ENCODE results near the gene ANXA10.
"Not testable (repeated sequence)": the region's sequence is repeated elsewhere in the genome, so short reads cannot be mapped to it uniquely, and the experiment has no call there.

The ANXA10 gene

DNA sequence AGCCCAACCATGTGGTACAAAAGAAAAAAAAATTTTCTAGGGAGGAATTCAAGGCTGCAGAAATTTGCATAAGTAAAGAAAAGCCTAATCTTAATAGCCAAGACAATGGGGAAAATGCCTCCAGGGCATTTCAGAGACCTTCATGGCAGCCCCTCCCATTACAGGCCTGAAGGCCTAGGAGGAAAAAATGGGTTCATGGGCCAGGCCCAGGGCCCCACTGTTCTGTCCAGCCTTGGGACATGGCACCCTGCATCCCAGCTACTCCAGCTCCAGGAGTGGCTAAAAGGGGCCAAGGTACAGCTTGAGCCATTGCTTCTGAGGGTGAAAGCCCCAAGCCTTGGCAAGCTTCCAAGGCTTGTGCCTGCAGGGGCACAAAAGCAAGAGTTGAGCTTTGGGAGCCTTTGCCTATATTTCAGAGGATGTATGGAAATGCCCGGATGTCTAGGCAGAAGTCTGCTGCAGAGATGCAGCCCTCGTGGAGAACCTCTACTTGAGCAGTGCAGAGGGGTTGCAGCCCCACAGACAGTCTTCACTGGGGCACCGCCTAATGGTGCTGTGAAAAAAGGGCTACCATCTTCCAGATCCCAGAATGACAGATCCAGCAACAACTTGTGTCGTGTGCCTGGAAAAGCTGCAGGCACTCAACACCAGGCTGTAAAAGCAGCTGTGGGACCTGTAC, 111.0 kb downstream of the ANXA10 start:
- no peak for DNase-seq (ENCODE audit: low read depth)
- Histone ChIP-seq H3K36me3 (ENCODE audit: control insufficient read depth, insufficient read depth, low read length, severe bottlenecking) (no peaks in the 10 kb centered on the region), H3K27me3 (replicated peaks; ENCODE audit: control insufficient read depth, insufficient read depth, low read length) (no peaks in the 10 kb centered on the region), H3K9ac (ENCODE audit: low read length) (no peak overlapping the region), H3K4me1 (ENCODE audit: control insufficient read depth, insufficient read depth, low read length) (no peaks in the 10 kb centered on the region), H3K9me3 (ENCODE audit: control insufficient read depth, low read length) (peaks cover 21% of the 10 kb centered on the region), H3K4me3 (ENCODE audit: low read length) (no peak overlapping the region)

DNA sequence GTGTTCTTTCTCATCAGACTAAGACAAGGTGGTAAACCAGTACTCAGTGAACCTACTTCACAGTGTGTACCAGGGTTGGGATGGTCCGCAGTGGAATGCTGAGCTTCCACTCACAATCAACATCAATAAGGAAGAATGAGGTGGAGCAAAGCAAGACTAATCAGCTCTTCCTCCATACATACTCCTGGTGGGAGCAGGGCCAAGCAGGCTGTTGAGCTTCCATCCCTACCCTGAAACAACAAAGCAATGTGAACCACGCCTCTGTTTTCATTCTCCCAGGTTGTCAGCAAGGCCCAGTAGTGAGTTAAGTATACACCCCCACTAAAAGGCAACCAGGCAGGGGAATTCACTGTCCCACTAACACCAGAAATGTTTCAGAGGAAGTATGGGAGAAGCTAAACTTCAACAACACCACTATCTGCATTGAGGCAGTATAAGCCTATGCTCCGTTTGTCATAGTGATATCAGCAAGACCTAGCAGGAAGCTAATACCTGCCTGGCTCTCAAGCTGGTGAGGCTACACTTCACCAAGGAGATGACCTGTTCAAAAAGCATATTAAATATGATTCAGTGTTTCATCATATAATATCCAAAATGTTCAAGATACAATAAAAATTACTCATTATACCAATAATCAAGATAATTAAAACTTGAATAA, 116.7 kb downstream of the ANXA10 start:
- Histone ChIP-seq H3K36me3 (ENCODE audit: control insufficient read depth, insufficient read depth, low read length, severe bottlenecking) (no peaks in the 10 kb centered on the region), H3K9ac (ENCODE audit: low read length) (no peak overlapping the region), H3K9me3 (ENCODE audit: control insufficient read depth, low read length) (peaks cover 4% of the 10 kb centered on the region), H3K4me1 (ENCODE audit: control insufficient read depth, insufficient read depth, low read length) (no peaks in the 10 kb centered on the region), H3K4me3 (ENCODE audit: low read length) (no peak overlapping the region), H3K27me3 (replicated peaks; ENCODE audit: control insufficient read depth, insufficient read depth, low read length) (no peaks in the 10 kb centered on the region)
- DNase-seq (ENCODE audit: low read depth) = no peak

DNA sequence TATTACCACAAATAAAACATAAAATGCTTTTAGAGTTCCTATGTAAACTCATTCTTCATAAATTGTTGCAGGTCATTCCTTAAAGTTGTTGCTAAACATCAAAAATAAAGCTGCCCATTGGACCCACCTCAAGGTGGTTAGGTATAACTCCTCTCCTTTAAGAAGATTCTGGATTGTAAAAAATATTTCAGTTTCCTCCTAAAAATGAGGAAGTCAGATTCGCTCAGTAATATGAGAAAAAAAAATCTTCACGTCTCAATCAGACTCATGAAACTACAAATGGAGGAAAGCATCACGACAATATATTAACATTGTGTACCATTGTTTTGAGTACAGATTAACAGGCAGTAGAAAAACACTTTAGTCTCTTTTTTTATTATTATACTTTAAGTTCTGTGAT, 120.3 kb downstream of the ANXA10 start:
- no peak overlapping the region for H3K9ac ChIP-seq (ENCODE audit: low read length)
- H3K36me3 ChIP-seq (ENCODE audit: control insufficient read depth, insufficient read depth, low read length, severe bottlenecking) = peaks cover 5% of the 10 kb centered on the region
- H3K4me1 ChIP-seq (ENCODE audit: control insufficient read depth, insufficient read depth, low read length) = no peaks in the 10 kb centered on the region
- H3K4me3 ChIP-seq (ENCODE audit: low read length) = no peak overlapping the region
- no peaks in the 10 kb centered on the region for H3K27me3 ChIP-seq (replicated peaks; ENCODE audit: control insufficient read depth, insufficient read depth, low read length)
- no peak for DNase-seq (ENCODE audit: low read depth)
- H3K9me3 ChIP-seq (ENCODE audit: control insufficient read depth, low read length) = no peaks in the 10 kb centered on the region

DNA sequence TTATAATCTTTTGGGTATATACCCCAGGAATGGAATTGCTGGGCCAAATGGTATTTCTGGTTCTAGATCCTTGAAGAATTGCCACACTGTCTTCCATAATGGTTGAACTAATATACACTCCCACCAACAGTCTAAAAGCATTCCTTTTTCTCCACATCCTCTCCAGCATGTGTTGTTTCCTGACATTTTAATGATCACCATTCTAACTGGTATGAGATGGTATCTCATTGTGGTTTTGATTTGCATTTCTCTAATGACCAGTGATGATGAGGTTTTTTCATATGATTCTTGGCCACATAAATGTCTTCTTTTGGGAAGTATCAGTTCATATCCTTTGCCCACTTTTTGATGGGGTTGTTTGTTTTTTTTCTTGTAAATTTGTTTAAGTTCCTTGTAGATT, 121.2 kb downstream of the ANXA10 start:
- not testable (repeated sequence) for H3K36me3 ChIP-seq (ENCODE audit: control insufficient read depth, insufficient read depth, low read length, severe bottlenecking); H3K9me3 ChIP-seq (ENCODE audit: control insufficient read depth, low read length); H3K27me3 ChIP-seq (replicated peaks; ENCODE audit: control insufficient read depth, insufficient read depth, low read length); H3K9ac ChIP-seq (ENCODE audit: low read length); H3K4me1 ChIP-seq (ENCODE audit: control insufficient read depth, insufficient read depth, low read length); H3K4me3 ChIP-seq (ENCODE audit: low read length); DNase-seq (ENCODE audit: low read depth)

DNA sequence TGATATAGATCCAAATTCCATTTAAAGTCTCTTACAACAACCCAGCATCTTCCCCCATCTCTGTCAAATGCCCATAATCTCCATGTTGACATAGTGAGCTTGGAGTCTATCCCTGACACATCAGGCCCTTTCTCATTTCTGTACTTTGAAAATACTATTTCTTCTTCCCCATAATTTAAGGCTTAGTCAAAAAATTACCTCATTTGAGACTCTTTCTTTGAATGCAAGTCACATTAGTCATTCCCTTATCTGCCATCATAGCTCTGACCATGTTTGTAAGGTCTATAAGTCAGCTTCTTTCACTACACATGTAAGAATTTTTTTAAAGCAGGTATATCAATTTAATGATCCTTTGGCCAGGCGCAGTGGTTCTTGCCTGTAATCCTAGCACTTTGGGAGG, 126.3 kb downstream of the ANXA10 start:
- Histone ChIP-seq H3K36me3 (ENCODE audit: control insufficient read depth, insufficient read depth, low read length, severe bottlenecking) (peaks cover 5% of the 10 kb centered on the region), H3K9me3 (ENCODE audit: control insufficient read depth, low read length) (no peaks in the 10 kb centered on the region), H3K27me3 (replicated peaks; ENCODE audit: control insufficient read depth, insufficient read depth, low read length) (no peaks in the 10 kb centered on the region), H3K4me3 (ENCODE audit: low read length) (no peak overlapping the region), H3K4me1 (ENCODE audit: control insufficient read depth, insufficient read depth, low read length) (peaks cover 7% of the 10 kb centered on the region), H3K9ac (ENCODE audit: low read length) (no peak overlapping the region)
- DNase-seq (ENCODE audit: low read depth) = peak; percentile 54

DNA sequence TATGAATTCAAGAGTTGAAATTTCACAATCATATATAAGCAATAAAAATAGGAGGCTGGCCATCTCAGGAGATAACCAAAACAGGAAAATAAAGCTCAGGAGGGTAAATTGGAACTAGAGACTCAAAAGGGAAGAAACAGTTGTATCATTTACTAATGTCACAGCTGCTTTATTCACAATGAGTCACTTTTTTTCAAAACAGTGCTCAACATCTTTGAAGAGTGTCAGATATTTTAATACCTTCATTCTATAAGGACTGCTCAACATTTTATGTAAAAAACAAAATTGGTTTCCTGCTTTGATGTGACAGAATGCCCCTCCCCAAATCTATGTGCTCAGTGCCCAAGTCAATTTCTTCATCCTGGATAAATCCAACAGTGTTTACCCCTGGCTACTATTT, 128.6 kb downstream of the ANXA10 start:
- peaks cover 5% of the 10 kb centered on the region for H3K36me3 ChIP-seq (ENCODE audit: control insufficient read depth, insufficient read depth, low read length, severe bottlenecking)
- H3K4me3 ChIP-seq (ENCODE audit: low read length) = no peak overlapping the region
- no peaks in the 10 kb centered on the region for H3K27me3 ChIP-seq (replicated peaks; ENCODE audit: control insufficient read depth, insufficient read depth, low read length)
- peak; percentile 4 for DNase-seq (ENCODE audit: low read depth)
- H3K4me1 ChIP-seq (ENCODE audit: control insufficient read depth, insufficient read depth, low read length) = peaks cover 7% of the 10 kb centered on the region
- H3K9ac ChIP-seq (ENCODE audit: low read length) = no peak overlapping the region
- H3K9me3 ChIP-seq (ENCODE audit: control insufficient read depth, low read length) = no peaks in the 10 kb centered on the region

DNA sequence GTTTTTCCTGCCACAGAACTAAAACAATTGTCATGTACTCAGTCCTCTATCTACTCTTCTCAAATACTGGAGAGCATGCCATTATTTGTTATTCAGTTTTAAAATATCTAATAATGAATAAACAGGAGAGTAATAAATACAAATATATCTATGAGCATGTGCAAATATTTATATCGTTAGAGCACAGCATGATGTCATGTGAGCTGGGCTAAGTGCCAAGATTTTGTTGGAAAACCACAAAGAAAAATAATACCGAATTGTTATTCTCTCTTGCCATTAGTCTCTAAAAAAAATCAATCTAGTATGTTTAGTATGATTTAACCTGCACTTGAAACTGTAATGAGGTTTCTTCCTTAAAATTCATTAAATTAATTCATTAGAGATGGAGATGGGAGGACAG, 129.0 kb downstream of the ANXA10 start:
- DNase-seq (ENCODE audit: low read depth) = peak; percentile 67
- Histone ChIP-seq H3K9ac (ENCODE audit: low read length) (no peak overlapping the region), H3K4me3 (ENCODE audit: low read length) (no peak overlapping the region)

More for the DNA sequence above, 129.0 kb downstream of the ANXA10 start:
- Histone ChIP-seq H3K36me3 (ENCODE audit: control insufficient read depth, insufficient read depth, low read length, severe bottlenecking) (peaks cover 5% of the 10 kb centered on the region), H3K9me3 (ENCODE audit: control insufficient read depth, low read length) (no peaks in the 10 kb centered on the region), H3K4me1 (ENCODE audit: control insufficient read depth, insufficient read depth, low read length) (peaks cover 7% of the 10 kb centered on the region), H3K27me3 (replicated peaks; ENCODE audit: control insufficient read depth, insufficient read depth, low read length) (no peaks in the 10 kb centered on the region)

Data from adipocyte (in vitro differentiated cells).